WTC11 (cell line): ENCODE data around the gene YWHAQ. TPM values are rescaled to one million over a fixed set of nuclear protein-coding genes. Genes with fewer than 3 reads are reported as not detected.

ENCODE experiments used
- ATAC-seq: fragments of 200-7000 bp; cut with Tn5 transposase; 2 replicates; pipeline ENCODE4 v1.10.0; 2021; ENCODE audit warnings: mild to moderate bottlenecking, moderate library complexity
- CTCF ChIA-PET: fragments of 300-600 bp; sonication (Branson Sonifier 250); formaldehyde crosslinking; loops from one replicate; lab custom pipeline; 2021; ENCODE audit warnings: antibody characterized with exemption; lab: Charles Lee
- POLR2A ChIA-PET: fragments of 350-600 bp; sonication (Branson Sonifier 250); formaldehyde crosslinking; loops from one replicate; lab custom pipeline; 2021; ENCODE audit warnings: antibody characterized with exemption; lab: Charles Lee
- DNase-seq: peaks from one replicate; pipeline ENCODE4 v3.0.0; 2021; ENCODE audit warnings: low spot score
- H3K27ac Mint-ChIP-seq: 2 replicates; pipeline ENCODE4 v1.8.0; 2021; ENCODE audit warnings: mixed read lengths
- H3K27me3 Mint-ChIP-seq: 2 replicates; pipeline ENCODE4 v1.8.0; 2021; ENCODE audit warnings: low read depth, mild to moderate bottlenecking, moderate library complexity, mixed read lengths
- H3K36me3 Mint-ChIP-seq: 2 replicates; pipeline ENCODE4 v1.8.0; 2021; ENCODE audit warnings: mixed read lengths
- H3K4me1 Mint-ChIP-seq: 2 replicates; pipeline ENCODE4 v1.8.0; 2022; ENCODE audit warnings: mixed read lengths
- H3K4me3 Mint-ChIP-seq: 2 replicates; pipeline ENCODE4 v1.8.0; 2021; ENCODE audit warnings: mild to moderate bottlenecking, moderate library complexity, mixed read lengths
- H3K9me3 Mint-ChIP-seq: 2 replicates; pipeline ENCODE4 v1.8.0; 2021; ENCODE audit warnings: mixed read lengths
- AFF4 ChIP-seq: sonication (generic); formaldehyde crosslinking; IDR thresholded peaks from 2 replicates; pipeline ENCODE4 v1.8.1; 2023; ENCODE audit warnings: mild to moderate bottlenecking, missing genetic modification reagents, borderline replicate concordance
- ARID4B ChIP-seq: sonication (generic); formaldehyde crosslinking; IDR thresholded peaks from 2 replicates; pipeline ENCODE4 v1.8.0; 2023; ENCODE audit warnings: missing genetic modification reagents, mild to moderate bottlenecking, borderline replicate concordance
- ATF1 ChIP-seq: sonication (generic); formaldehyde crosslinking; IDR thresholded peaks from 2 replicates; pipeline ENCODE4 v1.8.1; 2023; ENCODE audit warnings: mild to moderate bottlenecking, moderate library complexity, missing genetic modification reagents
- ESRRA ChIP-seq: sonication (generic); formaldehyde crosslinking; IDR thresholded peaks from 2 replicates; pipeline ENCODE4 v1.8.1; 2022; ENCODE audit warnings: mild to moderate bottlenecking, missing genetic modification reagents, borderline replicate concordance
- FOXJ3 ChIP-seq: sonication (generic); formaldehyde crosslinking; IDR thresholded peaks from 2 replicates; pipeline ENCODE4 v1.9.0; 2021; ENCODE audit warnings: missing genetic modification reagents, mild to moderate bottlenecking, borderline replicate concordance
- FOXP4 ChIP-seq: sonication (generic); formaldehyde crosslinking; IDR thresholded peaks from 2 replicates; pipeline ENCODE4 v1.8.0; 2022; ENCODE audit warnings: mild to moderate bottlenecking, missing genetic modification reagents
- IRF1 ChIP-seq: sonication (generic); formaldehyde crosslinking; IDR thresholded peaks from 2 replicates; pipeline ENCODE4 v1.8.0; 2023; ENCODE audit warnings: missing genetic modification reagents
- JAZF1 ChIP-seq: fragments of 250-450 bp; sonication (Bioruptor Pico); IDR thresholded peaks from 2 replicates; pipeline ENCODE4 v1.9.0; 2021; ENCODE audit warnings: moderate library complexity, mild to moderate bottlenecking, inconsistent platforms
- MAX ChIP-seq: sonication (generic); formaldehyde crosslinking; IDR thresholded peaks from 2 replicates; pipeline ENCODE4 v1.8.0; 2022; ENCODE audit warnings: mild to moderate bottlenecking, missing genetic modification reagents
- SMAD3 ChIP-seq: sonication (generic); formaldehyde crosslinking; IDR thresholded peaks from 2 replicates; pipeline ENCODE4 v1.8.0; 2022; ENCODE audit warnings: missing genetic modification reagents, mild to moderate bottlenecking, borderline replicate concordance
- SMAD4 ChIP-seq: sonication (generic); formaldehyde crosslinking; IDR thresholded peaks from 2 replicates; pipeline ENCODE4 v1.8.0; 2022; ENCODE audit warnings: mild to moderate bottlenecking, missing genetic modification reagents
- TCF7 ChIP-seq: sonication (generic); formaldehyde crosslinking; IDR thresholded peaks from 2 replicates; pipeline ENCODE4 v1.8.0; 2022; ENCODE audit warnings: mild to moderate bottlenecking, low read depth, missing genetic modification reagents, moderate library complexity
- TEAD1 ChIP-seq: sonication (generic); formaldehyde crosslinking; IDR thresholded peaks from 2 replicates; pipeline ENCODE4 v1.8.0; 2022; ENCODE audit warnings: mild to moderate bottlenecking, missing genetic modification reagents
- ZBTB43 ChIP-seq: sonication (generic); formaldehyde crosslinking; IDR thresholded peaks from 2 replicates; pipeline ENCODE4 v1.8.1; 2023; ENCODE audit warnings: mild to moderate bottlenecking, missing genetic modification reagents
- ZNF138 ChIP-seq: sonication (generic); formaldehyde crosslinking; conservative IDR thresholded peaks from 2 replicates; pipeline ENCODE4 v1.8.1; 2022; ENCODE audit warnings: mild to moderate bottlenecking, moderate library complexity, missing genetic modification reagents
- ZNF671 ChIP-seq: fragments of 250-450 bp; sonication (Bioruptor Pico); IDR thresholded peaks from 2 replicates; pipeline ENCODE4 v1.8.0; 2021; ENCODE audit warnings: mild to moderate bottlenecking
- total RNA-seq: library from RNA; stranded (reverse); gene quantifications from 3 replicates; pipeline ENCODE4 v1.2.3, GENCODE V29; 2021
- TF ChIP-seq, protein P1 (sequence below): sonication (generic); formaldehyde crosslinking; IDR thresholded peaks from 2 replicates; pipeline ENCODE4 v1.8.0; 2022; ENCODE audit warnings: mild to moderate bottlenecking, missing genetic modification reagents
- TF ChIP-seq, protein P2 (sequence below): sonication (generic); formaldehyde crosslinking; IDR thresholded peaks from 2 replicates; pipeline ENCODE4 v1.8.1; 2022; ENCODE audit warnings: mild to moderate bottlenecking, moderate library complexity, missing genetic modification reagents
- TF ChIP-seq, protein P3 (sequence below): sonication (generic); formaldehyde crosslinking; conservative IDR thresholded peaks from 2 replicates; pipeline ENCODE4 v1.8.1; 2022; ENCODE audit warnings: mild to moderate bottlenecking, missing genetic modification reagents

Gene YWHAQ
- total RNA-seq, 1 experiment from 2014 or later = 395 TPM

DNA sequence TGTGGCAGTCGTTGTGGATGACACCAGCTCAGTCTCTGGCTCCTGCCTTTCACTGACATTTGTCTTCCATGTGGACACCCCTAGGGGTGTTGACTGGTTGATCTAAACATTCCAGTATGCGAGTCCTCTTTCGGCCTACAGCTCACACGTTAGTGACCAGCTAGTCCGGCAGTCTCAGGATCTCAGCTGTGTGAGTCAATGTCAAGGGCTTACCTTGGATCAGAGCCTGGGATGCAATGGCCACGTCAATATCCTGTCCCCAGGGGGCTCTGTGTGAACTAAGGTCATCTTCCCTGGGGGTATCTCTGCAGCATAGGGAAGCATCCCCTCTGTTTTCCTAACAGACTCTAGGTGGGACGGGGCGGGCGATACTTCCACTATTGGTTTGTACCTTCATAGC is 35.1 kb upstream of the YWHAQ start:
- Mint-ChIP-seq H3K27ac (no peak overlapping the region), H3K9me3 (no peaks in the 10 kb centered on the region), H3K4me1 (no peaks in the 10 kb centered on the region), H3K36me3 (no peaks in the 10 kb centered on the region), H3K27me3 (no peaks in the 10 kb centered on the region; the same call in 1 of the 2 replicates), H3K4me3 (no peak overlapping the region)
- no peak for ATAC-seq
- POLR2A ChIA-PET = no interaction called here
- TF ChIP-seq FOXP4 (CRISPR knock-in tag) (no peak), ATF1 (CRISPR knock-in tag) (no peak), TEAD1 (CRISPR knock-in tag) (no peak), SMAD4 (CRISPR knock-in tag) (no peak), IRF1 (CRISPR knock-in tag) (no peak), AFF4 (no peak), ARID4B (CRISPR knock-in tag) (no peak), ESRRA (CRISPR knock-in tag) (no peak), ZNF138 (no peak), FOXJ3 (no peak), SMAD3 (CRISPR knock-in tag) (no peak), ZBTB43 (CRISPR knock-in tag) (no peak), MAX (CRISPR knock-in tag) (no peak), TCF7 (no peak), ZNF671 (CRISPR knock-in tag) (no peak), JAZF1 (CRISPR knock-in tag) (no peak)
- TF ChIP-seq, protein P1, sequence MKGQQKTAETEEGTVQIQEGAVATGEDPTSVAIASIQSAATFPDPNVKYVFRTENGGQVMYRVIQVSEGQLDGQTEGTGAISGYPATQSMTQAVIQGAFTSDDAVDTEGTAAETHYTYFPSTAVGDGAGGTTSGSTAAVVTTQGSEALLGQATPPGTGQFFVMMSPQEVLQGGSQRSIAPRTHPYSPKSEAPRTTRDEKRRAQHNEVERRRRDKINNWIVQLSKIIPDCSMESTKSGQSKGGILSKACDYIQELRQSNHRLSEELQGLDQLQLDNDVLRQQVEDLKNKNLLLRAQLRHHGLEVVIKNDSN = no peak
- TF ChIP-seq, protein P2, sequence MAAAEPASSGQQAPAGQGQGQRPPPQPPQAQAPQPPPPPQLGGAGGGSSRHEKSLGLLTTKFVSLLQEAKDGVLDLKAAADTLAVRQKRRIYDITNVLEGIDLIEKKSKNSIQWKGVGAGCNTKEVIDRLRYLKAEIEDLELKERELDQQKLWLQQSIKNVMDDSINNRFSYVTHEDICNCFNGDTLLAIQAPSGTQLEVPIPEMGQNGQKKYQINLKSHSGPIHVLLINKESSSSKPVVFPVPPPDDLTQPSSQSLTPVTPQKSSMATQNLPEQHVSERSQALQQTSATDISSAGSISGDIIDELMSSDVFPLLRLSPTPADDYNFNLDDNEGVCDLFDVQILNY (CRISPR knock-in tag) = no peak
- TF ChIP-seq, protein P3, sequence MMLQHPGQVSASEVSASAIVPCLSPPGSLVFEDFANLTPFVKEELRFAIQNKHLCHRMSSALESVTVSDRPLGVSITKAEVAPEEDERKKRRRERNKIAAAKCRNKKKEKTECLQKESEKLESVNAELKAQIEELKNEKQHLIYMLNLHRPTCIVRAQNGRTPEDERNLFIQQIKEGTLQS (CRISPR knock-in tag) = no peak
- DNase-seq = no peak
- CTCF ChIA-PET = no interaction called here
